Kasumi-1 (cell line): ENCODE results near the gene CHRNA9.
A peak's percentile ranks its signal among the peaks of the same experiment; 100 is the strongest.
"Not testable (repeated sequence)": the region's sequence is repeated elsewhere in the genome, so short reads cannot be mapped to it uniquely, and the experiment has no call there.

ENCODE experiments used
- DNase-seq, 2 experiments: peaks; one replicate each; lab custom pipeline; 2025; lab: John Stamatoyannopoulos, UW

Gene CHRNA9, protein sequence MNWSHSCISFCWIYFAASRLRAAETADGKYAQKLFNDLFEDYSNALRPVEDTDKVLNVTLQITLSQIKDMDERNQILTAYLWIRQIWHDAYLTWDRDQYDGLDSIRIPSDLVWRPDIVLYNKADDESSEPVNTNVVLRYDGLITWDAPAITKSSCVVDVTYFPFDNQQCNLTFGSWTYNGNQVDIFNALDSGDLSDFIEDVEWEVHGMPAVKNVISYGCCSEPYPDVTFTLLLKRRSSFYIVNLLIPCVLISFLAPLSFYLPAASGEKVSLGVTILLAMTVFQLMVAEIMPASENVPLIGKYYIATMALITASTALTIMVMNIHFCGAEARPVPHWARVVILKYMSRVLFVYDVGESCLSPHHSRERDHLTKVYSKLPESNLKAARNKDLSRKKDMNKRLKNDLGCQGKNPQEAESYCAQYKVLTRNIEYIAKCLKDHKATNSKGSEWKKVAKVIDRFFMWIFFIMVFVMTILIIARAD

DNA sequence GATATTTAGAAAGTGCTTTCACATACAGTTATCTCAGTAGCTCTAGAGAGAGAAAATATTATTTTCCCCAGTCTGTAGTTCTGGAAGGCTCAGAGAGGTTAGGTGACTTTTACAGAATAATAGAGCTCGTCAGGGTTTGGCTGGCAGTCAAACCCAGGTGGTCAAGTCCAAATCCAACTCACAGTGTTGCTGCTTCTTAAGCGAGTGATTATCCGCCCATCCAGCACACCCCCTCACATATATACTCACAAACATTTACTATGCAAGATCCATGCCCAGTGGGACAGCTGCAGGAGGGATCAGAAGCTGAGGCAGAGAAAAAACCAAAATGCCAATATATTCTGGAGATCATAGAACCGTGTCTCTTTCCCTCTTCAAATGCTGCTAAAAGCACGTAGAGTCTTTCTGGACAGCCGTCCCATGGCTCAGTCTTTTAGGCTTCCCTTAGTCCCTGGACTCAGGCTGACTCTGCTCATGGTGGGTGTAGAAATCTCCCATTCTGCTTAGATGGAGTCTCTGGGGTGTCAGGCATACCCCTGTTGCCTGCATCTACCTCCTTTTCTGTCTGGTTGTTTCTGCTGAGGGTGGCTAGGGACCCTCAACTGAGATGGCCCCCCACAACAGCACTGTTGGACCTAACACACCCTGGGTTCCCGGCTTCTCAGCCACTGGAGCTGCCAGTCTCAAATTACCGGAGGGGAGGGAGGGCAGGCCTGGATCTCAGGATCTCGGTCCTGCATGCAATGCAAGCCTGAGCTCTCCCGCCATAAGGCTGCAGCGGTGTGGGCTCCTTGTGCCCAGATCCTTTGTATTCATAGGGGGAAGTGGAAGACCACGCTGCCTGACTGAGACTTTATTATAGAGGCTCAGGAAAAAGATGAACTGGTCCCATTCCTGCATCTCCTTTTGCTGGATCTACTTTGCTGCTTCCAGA, at the start of gene CHRNA9:
TSS of gene CHRNA9 (plus strand) at position 743 of the 934 bp plus-strand sequence. CDS start at position 878, 135 bp downstream.
- DNase-seq, result no peak

DNA sequence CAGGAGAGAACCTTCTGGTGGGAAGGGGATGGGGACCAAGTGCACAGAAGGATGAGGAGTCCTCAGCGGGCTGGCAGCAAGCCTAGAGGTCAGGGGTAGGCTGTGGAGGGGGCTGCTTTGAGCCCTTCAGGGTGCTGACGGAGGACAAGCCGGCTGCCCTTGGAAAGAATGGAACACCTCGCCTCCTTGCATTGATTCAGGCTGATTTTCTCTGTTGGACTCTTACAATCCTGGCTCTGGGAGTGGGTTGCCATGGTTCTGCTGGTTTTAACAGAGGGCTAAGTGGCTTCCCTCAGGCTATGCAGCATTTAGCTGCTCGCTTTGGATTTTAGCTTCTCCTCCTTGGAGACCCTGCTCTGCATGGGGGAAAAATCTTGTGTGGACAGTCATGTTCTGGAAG, 49.4 kb upstream of the CHRNA9 start:
- no peak for DNase-seq

DNA sequence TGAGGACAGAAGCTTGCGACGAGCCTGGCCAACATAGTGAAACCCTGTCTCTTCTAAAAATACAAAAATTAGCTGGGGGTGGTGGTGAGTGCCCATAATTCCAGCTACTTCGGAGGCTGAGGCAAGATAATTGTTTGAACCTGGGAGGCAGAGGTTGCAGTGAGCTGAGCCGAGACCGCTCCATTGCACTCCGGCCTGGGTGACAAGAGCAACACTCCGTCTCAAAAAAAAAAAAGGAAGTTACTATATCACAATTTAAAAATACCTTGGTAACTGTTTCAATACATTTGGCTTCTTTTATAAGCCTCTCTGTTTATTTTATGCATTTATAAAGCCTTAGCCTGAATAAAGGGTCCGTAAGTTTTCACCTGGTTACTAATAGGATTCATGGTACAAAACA, 46.6 kb upstream of the CHRNA9 start:
- DNase-seq, result peak; percentile 10 to 14

DNA sequence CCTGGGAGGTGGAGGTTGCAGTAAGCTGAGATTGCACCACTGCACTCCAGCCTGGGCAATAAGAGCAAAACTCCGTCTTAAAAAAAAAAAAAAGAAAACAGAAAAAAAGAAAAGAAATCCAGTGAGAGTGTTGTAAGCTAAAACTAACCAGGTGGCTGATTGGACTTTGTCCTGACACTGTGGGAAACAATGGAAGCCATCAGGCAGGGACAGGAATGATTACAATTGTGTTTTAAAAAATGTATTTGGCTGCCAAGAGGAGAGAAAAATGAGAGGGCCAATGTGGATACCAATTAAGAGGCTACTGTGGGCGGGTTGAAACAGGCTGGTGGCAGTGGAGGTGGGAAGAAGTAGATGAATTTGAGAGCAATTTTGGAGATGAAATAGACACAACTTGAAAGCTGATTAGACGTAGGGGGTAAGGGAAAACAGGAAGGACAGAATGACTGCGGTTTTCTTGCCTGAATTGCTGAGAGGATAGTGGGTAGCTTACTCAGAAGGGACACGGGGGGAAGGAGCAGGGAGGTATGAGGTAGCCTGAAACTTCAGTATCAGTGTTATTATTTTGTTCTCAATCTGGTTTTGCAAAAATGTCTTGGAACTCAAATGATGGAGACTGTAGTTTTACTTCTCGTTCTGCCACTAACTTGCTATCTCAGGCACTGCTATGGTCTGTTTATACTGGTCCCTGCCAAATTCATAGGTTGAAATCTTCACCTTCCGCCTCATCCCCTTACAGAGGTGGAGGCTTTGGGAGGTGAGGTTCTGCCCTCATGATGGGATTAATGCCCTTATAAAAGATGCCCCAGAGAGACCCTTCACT, 45.6 kb upstream of the CHRNA9 start:
- peak; percentile 45 to 64 for DNase-seq

DNA sequence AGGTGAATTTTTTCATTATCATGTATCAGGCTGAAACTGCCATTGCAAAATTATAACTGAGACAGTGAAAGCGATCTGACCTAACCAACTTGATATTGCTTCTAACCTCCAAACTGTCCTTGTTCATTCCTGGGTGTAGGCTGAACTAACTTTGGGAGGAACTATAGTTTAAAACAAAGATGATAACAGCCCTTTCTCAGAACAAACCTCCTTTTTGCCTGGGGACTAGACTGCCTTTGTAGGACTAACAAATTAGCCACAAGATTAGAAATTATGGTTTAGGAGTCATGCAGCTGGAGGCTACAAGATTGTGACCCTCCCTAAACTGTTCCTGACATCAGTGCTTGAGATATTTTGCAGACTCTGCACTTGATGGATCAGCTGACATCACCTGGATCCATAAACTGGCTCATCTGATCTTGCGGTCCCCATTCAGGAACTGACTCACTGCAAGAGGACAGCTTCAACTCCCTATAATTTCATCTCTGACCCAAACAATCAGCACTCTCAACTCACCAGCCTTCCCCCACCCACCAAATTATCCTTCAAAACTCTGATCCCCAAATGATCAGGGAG, 44.4 kb upstream of the CHRNA9 start:
- DNase-seq, result not testable (repeated sequence)

DNA sequence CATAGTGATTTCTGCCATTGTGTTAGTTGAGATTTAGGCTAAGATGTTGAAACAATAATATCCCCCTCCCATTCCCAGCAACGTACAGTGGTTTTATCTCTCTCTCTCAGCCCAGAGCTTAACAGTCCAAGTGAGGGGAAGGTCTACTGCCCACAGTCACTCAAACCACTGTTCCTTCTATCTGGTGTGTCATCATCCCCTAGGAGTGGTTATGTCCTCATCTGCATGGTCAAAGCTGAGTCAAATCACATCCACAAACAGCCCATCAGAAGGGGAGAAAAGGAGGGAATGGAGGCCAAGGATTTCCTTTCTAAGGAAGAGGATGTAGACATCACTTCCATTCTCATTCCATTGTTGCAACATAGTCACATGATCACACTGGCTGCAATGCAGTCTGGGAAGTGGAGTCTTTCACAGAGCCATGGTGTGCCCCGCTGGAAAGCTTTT, 42.8 kb upstream of the CHRNA9 start:
- DNase-seq, result no peak

DNA sequence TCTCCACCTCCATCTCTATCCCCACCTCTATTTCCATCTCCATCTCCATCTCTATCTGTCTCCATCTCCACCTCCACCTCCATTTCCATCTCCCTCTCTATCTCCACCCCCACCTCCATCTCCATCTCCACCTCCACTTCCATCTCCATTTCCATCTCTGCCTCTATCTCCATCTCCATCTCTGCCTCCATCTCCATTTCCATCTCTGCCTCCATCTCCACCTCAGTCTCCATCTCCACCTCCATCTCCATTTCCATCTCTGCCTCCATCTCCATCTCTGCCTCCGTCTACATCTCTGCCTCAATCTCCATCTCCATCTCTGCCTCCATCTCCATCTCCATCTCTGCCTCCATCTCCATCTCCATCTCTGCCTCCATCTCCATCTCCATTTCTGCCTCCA, 40.8 kb upstream of the CHRNA9 start:
- no peak for DNase-seq

DNA sequence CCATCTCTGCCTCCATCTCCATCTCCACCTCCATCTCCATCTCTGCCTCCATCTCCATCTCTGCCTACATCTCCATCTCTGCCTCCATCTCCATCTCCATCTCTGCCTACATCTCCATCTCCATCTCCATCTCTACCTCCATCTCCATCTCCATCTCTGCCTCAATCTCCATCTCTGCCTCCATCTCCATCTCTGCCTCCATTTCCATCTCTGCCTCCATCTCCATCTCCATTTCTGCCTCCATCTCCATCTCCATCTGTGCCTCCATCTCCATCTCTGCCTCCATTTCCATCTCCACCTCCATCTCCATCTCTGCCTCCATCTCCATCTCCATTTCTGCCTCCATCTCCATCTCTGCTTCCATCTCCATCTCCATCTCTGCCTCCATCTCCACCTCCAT, 40.1 kb upstream of the CHRNA9 start:
- DNase-seq, result not testable (repeated sequence)

DNA sequence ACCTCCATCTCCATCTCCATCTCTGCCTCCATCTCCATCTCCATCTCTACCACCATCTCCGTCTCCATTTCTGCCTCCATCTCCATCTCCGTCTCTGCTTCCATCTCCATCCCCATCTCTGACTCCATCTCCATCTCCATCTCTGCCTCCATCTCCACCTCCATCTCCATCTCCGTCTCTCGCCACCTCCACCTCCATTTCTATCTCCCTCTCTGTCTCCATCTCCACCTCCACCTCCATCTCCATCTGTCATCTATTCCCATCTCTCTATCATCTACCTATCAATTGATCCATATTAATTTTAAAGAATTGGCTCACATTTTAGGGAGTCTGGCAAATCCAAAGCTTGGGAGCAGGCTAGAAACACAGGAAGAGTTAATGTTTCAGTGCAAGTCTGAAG, 39.6 kb upstream of the CHRNA9 start:
- DNase-seq, result no peak

DNA sequence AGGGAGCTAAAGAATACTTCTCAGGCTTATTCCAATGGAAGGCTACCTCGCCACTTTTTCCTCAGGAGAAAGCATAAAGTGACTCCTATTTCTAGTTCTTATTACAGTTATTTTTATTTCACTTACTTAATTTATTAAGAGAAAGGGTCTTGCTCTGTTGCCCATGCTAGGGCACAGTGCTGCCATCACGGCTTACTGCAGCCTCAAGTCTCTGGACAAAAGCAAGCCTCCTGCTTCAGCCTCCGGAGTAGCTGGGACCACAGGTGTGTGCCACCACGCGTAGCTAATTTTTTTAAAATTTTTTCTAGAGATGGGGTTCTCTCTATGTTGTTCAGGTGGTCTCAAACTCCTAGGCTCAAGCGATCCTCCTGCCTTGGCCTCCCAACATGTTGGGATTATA, 36.0 kb upstream of the CHRNA9 start:
- no peak for DNase-seq

DNA sequence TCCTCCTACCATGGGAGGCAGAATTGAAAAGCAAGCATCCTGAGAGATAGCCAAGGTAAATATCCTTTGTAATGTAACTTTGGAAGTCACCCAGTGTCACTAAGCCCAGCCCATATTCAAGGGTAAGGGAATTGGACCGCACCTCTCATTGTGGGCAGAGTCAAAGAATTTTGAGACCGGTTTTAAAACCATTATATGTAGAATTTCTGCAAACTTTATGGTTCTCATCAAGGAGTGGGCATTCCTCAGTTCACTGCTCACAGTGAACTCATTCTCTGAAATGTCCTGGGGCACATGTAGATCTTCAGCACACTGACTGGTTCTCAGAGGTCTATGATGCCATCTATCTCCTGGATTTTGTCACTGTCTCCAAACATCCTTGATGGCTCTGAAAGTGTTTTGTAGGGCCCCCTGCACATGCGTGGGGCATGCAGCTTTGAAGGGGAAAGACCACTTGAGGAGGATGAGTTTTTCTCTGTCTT, 35.3 kb upstream of the CHRNA9 start:
- DNase-seq, result no peak

DNA sequence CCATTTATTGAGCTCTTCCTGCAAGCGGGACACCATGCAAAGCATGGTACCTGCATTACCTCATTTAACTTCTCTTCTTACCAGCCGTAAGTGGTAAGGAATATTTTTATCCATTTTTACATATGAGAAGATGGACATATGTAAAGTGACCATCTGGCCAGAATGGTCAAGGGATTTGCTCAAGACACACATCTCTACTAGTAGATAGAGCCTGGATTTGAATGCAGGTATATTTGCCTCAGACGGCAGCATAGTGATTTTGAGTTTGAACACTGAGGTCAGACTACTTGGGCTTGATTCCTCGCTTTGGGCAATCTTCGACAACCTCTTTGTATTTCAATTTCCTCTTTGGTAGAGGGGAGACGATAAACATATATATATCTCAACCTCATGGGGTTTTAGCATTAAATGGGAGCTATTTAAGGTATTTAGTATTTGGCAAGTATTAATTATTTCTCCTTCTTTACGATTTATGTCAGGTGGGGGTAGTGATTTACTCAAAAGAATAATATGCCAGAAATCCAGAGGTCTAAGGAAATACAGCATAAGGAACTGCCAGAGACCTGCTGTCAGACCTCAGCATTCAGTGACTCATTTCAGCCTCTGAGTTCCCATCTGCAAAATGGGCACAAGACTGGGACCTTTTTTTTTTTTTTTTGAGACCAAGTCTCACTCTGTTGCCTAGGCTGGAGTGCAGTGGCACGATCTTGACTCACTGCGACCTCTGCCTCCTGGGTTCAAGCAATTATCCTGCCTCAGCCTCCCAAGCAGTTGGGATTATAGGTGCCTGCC, 34.6 kb upstream of the CHRNA9 start:
- no peak for DNase-seq

DNA sequence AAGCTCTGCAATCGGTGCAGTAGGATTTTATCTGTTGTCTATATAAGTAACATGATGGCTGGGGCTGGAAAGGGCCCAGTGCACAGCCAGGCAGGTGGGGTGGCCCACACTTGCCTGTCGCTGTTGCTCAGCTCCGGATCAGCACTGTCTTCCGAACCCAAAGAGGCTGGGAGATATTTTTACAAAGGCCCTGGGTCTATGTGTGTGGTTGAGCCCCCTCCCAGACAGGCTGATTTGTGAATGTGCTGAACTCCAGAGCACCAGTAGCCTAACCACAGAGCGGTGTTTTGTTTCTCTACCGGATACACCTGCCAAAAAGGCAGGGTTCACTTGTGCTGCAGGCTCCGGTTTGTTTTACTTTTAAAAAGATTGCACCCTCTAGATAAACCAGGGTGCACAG, 33.5 kb upstream of the CHRNA9 start:
- DNase-seq, result no peak

DNA sequence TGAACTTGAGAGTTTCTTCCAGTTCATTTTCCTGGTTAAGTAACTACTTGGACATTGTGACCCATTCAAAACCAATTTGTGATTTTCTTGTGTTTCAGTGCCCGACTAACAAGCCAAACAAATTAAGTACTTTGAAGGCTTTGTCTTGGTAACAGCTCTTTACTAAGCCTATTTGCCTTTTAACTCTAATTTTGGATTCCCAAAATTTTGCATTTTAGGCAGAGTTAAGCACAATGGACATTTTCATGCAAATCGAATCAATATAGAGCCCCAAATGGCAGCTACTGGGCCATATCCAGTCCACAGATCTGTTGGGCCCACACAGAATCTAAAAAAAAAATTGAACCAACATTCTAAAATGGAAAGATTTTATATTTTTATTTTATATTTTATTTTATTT, 31.4 kb upstream of the CHRNA9 start:
- no peak for DNase-seq

DNA sequence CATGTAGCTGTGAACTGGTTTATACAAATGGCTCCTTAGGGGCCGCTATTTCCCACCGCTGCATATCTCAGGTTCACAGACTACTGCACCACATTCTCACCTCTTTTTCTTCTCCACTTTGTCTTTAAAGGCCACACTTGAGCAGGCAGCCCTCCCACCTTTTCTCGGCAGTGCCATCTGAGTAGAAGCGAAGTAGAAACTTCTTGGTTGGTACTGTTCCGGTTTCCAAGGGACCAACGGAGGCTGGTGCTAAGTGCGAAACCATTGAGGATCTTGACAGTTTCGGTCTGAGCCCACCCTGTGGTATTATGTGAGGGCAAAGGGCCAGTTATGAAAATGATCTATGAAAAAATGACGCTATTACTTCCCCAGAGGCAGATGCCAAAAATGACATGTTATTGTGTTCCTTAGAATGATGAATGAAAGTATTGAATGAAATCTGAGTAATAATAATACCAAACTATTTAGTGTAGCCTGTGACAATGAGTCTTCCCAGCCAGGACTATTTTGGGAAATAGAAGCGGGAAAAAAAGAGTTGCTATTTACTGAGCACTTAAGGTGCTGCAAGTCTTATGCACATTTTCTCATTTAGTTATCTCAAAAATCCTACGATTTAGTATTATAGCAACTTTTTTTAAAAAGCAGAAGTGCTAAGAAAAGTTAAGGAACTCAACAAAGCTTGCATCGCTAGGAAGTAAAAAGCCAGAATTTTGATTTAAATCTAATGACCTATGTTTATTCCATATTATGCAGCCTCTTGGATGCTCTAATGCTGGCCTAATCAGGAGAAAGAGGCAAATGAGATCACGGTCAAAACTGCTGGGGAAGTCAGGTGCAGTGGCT, 29.6 kb upstream of the CHRNA9 start:
- no peak for DNase-seq

DNA sequence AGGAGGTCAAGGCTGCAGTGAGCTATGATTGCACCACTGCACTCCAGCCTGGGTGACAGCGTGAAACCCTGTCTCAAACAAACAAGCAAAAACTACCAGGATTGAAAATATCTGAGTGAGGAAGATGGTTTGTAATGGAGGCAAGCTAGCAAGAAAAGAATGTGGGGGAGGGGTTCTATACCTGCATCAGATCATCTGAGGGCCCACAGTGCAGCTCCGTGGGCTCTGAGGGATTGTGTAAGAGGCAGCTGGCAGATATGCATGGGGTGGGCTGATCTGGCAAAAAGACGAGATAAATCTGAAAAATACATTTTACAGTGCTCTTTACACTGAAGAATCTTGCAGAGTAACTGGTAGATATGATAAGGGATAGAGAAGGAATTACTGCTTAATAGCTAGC, 28.9 kb upstream of the CHRNA9 start:
- DNase-seq, result no peak

DNA sequence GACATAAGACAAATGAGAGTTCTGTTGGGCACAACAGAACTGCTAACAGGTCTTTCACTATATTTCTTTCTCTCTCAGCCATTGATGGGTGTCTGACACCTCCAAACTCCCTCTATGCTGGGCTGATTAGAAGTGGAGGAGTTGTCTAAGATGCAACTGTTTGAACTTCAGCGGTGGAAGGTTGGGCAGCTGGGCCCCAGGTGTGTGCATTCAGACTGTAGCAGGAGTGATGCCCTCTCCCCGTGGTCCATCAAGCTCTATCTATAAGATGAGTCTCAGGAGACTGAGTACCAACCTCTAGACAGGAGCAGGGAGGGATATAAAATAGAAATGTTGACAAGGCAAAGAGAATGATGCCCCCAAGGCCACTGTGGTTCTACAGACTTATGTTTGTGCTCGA, 28.2 kb upstream of the CHRNA9 start:
- no peak for DNase-seq

DNA sequence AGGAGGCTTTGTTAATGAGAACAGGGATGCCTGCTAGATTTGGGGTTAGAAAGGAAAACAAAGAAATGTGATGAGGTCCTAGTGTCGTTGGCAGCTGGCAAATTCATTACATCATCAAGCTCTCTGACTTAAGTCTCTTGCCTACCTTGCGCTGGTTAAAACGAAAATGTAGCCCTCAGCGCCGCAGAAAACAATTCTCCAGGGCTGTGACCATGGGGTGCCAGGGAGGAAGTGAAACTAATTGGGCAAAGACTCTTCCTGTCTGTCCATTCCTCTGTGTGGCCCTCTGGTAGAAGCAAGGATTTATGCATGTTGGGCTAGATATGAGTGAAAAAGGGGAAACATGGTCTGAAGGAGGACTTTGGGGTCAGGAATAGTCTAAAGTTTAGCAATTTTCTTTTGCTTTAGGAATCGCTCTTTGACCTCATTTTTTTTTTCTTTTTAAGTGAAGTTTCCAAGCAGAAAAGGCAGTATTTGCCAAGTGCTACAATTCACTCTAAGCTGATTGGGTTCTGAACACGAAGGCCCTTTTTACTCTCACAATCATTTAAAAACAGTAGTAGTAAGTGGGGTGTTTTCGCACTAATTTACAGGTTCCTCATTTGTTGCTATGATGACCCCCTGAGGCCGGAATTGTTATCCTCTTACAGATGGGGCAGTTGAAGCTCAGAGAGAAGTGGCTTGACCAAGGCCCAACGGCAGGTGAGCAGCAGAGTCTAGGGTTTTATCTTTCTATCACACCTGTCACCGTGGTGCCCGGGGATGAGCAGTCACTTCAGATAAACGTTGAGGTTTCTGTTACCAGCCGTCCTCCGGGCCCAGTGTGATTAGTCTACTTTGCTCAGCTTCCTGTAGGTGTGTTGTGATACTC, 27.3 kb upstream of the CHRNA9 start:
- DNase-seq, result no peak
